ENCODE results near the gene UBE4B.

DNA sequence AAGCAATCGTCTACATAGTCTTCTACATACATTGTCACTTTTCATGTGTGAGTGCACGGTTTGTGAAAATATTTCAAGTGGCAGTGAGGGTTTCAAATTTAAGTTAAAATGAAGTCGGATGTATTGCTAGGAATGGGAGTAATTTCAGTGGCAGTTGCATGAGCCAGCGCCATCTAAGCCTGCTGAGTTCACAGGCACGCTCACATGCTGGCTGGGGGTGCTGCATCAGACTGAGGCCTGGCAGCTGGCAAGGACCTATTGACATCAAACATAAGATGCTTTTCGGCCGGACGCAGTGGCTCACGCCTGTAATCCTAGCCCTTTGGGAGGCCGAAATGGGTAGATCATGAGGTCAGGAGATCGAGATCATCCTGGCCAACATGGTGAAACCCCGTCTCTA, 80.7 kb downstream of the UBE4B start:
- no peak for TF ChIP-seq SP1 (IDR thresholded peaks at IDR 0.05; ENCODE audit: low read depth, low read length)
- TF ChIP-seq ZSCAN29 (IDR thresholded peaks at IDR 0.05): no peak
